Glomerular endothelial cell (primary cell): Measurements from ENCODE around the gene SCARB2. TPM values are rescaled to one million over a fixed set of nuclear protein-coding genes. Genes with fewer than 3 reads are reported as not detected.

Source experiments
- DNase-seq: peaks from one replicate; pipeline ENCODE4 v3.0.0-alpha.2; 2011; ENCODE audit warnings: low read depth, low spot score; ENCODE audit errors: extremely low read depth
- total RNA-seq: library from RNA; depleted of rRNA; stranded (reverse); fragments of >200 nt; gene quantifications from 2 replicates; pipeline ENCODE4 v1.2.3, GENCODE V29; 2015

SCARB2 gene
- total RNA-seq, 1 donor from 2014 or later, result 216 TPM

DNA sequence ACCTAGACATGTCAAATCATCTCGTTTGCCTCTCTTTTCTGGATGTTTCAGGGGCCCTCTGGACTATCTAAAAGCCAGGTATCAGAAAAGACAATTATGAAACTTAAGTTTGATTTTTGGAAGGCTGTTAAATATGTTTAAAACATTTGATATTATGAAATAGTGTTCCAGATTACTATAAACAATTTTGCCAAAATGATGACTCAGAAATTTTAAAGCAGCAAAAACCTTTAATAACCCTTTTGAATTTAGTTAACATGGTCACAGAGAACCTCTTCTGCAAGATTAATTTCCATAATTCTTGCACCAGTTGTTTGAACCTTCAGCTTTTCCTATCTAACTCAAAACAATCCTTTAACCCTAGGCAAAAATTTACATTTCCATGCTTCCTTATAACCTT is 19.1 kb upstream of the SCARB2 start:
- no peak for DNase-seq

DNA sequence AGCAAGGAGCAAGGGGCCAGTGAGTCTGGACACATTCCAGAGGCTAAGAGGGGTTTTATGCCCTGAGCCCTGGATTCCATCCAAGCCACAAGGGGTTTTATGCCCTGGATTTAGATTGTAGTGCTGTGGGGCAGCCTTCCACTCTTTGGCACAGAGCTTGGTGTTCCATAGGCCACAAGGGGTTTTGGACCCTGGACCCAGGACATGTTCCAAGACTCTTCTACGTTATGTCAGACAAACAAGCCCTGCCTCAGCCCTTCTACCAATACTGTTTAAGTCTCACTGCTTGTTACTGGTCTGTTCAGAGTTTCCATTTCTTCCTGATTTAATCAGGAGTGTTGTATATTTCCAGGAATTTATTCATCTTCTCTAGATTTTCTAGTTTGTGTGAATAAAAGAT is 12.8 kb upstream of the SCARB2 start:
- no peak for DNase-seq

DNA sequence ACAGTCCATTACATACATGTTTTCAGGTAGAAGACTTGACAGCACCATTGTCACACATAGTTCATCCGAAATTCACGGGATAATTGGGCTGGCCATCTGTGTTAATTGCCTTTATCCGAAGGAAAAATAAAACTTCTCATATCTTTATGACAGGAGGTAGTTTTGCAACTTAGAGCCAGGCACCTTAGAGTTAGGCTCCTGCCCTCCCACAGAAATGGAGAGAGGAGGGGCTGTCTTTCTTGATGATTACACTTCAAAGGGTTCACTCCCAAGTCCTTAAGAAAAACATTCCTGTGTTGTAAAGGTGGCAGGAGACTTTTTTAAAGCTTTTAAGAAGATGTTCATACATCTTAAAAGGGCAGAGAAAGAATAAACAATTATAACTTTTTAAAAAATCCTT is 10.5 kb upstream of the SCARB2 start:
- DNase-seq, result no peak

DNA sequence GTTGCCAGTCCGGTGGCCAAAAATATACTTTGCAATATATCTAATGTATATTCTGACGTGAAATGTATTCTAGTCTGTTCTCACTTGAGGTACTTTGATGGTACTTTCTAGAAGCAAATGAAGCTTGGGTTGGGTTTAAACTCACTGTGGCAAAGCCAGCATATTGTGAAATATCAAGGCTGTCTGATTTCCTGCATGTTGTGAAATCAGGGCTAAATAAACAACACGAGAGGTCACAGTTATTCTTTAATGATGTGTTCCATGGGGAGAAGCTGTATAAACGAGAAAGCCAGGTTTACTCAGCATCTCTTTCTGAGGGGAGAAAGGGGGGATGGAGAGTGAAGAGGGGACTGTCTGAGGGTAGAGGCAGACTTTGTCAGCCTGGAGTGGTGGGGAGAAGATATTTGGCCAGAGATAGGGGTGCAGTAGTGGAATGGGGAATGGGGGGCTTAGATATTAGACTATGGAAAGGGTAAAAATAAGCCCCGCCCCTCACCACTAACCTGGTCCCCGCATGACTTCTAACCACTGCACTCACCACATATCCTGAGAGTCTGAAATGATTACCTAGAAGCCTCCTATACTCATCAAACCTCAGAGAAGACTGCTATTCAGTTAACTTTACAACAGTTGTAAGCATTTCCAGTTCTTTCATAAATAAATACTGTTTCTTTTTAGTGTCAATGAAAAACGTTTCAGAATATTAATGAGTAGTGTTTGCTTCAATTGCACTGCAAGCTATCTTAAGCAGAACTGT is 5.9 kb upstream of the SCARB2 start:
- no peak for DNase-seq

DNA sequence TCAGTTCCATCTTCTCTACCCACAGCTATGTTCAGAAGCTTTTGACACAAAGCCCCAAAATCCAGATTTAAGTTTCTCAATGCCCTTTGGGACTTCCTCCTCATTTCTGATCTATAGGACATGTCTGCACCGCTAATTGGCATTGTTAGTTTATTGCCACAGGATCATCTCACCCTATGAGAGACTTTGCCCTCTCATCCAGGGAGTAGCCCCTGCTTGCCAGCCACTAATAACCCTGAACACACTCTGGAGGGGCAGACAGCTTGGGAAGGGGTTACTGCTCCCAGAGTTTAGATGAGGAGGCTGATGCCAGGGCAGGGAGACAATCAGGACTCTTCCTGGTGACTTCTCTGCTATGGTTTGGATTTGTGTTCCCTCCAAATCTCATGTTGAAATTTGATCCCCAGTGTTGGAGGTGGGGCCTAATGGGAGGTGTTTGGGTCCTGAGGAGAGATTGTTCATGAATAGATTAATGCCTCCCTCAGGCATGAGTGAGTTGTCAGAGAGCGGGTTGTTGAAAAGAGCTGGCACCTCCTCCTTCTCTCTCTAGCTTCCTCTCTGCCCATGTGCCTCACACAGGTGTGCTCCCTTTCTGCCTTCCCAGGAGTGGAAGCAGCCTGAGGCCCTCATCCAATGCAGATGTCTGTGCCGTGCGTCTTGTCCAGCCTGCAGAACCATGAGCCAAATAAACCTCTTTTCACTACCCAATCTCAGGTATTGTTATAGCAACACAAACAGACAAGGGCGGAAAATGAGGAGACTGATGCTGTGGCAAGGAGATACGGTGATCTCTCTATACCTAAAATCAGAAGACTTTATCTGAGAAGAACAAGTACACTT is 3.6 kb upstream of the SCARB2 start:
- DNase-seq, result no peak

DNA sequence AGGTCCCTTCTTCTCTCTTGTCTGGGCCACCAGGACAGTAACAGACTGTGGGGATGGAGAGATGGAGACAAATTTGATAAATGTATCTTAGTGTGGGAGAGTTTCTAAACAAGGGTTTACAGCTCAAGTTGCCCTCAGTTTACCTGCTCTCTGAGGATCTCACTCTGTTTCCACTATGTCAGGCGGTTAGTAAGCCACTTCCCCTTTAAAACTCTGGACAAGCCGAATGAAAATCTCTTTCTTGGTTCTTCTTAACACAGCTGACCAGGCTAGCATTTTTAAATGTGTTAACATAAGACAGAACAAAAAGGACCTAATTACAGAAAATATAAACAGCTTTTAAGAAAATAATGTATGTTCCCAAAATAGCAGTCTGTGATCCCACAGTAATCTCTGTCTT is 2.9 kb upstream of the SCARB2 start:
- no peak for DNase-seq

DNA sequence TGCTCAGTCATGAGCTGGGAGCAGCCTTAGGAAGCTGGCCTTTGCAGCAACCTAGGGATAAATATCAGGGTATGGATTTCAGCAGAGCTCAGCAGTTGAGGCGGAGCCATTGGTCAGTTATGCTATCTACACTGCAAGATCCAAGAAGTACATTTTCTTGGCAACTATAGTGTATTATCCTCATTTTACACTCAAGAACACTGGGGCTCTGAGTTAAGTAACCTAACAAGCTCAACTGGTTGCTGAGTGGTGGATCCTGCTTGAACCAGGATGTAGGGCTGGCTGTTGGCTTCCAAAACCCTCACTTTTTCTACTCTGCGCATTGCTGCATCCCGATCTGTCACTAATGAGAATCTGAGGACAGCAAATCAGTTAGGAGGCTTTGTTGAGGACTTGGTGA is 1.5 kb upstream of the SCARB2 start:
- DNase-seq, result no peak

DNA sequence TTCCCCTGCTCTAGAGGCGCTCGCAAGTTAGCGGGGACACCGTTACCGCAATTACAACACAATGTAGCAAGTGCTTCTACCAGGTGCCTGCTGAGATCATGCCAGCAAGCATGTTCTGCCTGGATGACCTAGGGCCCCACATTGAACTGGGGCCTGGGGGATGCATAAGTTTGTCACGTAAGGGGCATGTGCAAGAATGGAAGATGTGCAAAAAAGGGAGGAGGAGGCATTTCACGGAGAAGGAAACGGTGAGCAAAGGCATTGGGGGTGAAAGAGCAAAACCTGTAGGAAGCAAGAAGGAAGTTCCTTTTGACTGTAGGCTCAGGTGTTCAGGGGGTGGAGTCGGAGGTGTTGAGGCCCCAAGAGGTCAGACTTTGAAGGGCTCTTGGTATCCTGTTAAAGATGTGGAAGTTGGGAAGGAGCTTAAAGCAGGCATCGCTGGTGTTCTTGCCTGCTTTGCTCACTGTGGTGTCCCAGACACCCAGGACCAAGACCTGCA is 602 bp upstream of the SCARB2 start:
- no peak for DNase-seq

DNA sequence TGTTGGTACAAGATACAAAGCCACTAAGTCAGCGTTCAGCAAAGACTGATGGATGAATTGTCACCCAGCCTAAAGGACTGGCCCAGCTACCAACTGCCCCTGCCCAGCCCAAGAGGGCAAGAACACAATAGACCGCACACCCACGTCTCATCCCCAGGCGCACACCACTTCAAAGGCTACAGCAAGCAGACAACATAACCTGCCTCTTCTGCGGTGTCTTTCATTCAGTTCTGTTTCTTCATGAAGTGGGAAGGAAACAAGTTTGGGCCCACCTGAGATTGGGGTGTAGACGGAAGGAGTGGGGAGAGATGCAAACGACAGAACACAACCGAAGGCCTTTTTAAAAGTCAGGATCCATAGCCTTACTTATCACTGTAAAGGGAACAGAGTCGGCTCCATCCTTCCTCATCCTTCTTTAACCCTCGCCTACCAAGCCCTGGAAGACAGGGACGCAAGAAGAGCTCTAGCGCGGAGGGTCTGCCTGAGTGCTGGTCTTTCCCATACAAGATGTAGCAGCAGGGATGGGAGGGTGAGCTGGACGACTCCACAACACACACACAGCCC is 691 bp downstream of the SCARB2 start:
- no peak for DNase-seq

DNA sequence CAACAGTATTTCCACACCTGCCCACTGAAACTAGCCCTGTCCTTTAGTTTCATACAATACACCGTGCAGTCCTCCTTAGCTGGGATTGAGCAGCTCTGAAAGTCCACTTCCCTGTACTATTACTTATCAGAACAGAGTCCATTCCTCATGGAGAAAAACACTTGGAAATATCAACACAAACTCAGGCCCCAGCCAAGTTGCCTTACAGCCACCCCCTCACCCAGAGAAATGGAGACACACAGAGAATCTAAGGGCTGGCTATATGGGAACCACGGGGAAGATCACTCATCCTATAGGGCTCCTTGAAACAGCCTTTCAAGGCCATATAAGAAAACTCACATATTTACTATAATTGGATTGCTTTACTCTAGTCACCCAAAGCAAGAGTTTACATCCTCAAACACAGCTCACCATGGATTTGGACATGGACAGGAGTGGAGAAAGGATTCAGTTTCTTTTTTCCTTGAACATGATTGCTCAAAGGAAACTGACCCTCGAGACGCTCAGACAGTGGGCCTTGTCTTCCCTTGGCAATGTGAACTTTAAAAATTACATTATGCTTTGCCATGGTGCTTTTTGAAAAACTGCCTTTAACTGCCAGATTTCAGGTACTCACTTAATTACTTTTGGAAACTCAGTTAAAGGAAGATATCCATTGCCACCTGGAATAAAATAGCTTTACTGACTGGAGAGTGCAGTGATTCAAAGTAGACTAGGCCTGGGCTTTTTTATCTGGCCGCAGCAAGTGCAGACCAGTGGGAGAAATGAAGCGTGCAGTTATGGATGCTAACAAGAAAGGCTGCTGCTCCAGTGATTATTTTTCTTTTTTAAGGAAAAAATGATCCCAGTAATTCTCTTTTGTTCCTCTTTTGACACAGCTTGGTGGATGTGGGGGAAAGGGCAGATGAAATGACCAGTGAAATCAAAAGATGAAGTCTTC is 1.6 kb downstream of the SCARB2 start:
- DNase-seq, result no peak

DNA sequence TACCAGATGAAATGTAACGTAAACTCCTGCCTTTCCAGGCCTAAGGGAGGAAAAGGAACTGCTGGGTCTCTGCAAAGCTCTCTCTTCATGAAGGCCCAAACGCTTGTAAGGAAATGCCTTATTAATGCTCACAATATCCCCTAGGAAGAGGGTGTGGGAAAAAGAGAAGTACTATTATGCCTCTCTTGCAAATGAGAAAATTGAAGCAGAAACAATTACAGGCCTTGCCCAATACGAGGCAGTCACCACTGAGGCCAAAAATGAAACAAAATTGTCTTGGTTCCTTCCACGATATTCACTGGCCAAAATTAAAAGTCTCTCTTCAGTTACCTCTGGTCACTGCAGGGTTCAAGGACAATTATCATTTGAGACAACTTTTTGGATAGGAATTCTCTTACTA is 3.2 kb downstream of the SCARB2 start:
- DNase-seq, result no peak

DNA sequence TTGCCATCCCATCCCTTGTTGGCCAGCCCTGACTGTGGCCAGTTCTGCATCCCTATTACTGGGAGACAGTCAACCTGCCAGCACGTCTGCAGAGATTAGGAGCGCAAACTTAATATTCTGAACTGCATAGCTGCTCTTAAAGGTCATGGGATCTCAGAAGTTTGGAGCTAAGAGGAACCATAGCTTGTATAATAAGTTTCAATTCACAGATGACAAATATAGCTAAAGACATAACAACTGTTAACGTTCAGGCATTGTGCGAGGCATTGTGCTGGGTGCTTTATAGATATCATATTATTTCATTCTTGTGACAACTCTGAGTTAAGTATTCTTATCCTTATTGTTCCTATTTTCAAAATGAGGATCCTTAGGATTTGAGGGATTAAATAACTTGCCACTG is 3.7 kb downstream of the SCARB2 start:
- no peak for DNase-seq

DNA sequence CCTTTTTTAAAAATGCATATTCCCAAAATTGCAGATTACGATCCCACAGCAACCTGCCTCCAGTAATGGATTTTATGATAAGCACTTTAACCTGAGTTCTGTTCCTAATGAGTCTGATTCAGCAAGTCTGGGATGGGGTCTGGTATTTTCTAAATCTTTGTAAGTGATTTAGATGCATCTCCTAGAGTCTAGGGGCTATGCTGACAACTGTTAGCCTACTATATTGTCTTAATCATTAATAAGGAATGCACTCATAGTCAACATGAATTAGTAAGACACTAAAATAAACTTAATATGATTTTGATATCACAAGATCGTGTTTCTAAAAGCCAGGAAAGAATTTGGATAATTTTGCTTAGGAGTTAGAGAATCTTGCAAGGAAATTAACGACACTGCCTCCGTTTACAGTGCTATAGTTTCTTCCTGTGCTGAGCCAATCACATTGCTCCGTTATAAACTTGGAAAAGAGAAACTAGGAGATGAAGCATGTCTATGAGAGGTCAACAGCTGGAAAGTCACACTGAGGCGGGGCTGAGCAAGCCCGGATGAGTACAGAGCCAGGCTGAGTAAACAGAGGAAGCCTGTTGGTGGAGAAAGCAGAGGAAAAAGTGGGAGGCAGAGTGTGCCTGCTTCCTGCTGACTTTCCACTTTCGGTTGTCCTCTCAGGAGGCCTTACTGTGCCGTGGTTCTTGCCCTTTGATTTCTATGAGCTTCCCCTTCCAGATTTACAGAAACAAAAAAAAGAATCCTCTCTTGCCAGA is 5.4 kb downstream of the SCARB2 start:
- peak; percentile 84 for DNase-seq

DNA sequence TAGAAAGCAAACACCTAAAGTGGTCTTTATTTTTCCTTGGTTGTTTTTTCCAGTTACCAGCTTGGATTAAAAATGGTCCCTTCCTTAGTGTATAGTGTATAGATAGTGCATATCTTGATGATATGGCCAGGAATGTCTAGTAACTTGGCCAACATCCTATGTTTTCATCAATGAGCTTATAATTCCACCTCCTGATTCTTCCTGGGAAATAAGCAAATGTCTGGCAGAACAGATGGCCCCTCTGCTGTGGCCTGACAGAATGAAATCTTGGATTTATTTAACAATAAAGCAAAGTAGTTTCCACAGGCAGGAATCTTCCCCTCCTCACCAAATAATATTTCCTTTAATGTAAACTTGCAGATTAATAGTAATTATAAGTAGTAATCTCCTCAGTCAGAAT is 6.1 kb downstream of the SCARB2 start:
- no peak for DNase-seq

DNA sequence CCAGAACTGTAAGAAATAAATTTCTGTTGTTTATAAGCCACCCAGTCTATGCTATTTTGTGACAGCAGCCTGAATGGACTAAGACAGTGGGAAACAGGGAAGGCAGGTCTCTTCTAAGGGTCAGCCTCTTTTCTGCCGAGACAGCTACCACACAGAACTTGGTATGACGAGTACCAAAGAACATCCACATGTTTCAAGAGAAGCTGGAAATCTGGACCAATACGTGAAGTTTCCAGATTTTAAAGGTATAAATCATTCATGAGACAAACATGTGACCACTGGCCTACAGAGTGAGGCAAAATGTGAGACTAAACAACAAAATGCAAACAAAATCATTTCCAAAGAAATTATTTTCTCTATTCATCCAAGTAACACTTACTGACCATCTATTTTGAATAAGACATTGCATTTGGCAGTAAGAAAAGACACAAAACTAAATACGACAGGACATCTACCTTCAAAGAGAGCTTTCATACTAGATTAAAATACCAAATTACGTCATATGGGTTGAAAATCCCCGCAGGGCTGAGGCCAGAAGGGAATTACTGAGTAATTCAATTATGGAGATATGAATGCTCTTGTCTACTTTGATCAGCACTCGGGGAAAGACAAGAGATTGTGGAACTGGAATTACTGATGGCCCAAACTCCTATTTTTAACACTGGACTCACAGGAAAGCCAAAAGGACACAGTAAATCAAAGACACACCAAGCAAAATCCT is 7.2 kb downstream of the SCARB2 start:
- DNase-seq, result no peak

DNA sequence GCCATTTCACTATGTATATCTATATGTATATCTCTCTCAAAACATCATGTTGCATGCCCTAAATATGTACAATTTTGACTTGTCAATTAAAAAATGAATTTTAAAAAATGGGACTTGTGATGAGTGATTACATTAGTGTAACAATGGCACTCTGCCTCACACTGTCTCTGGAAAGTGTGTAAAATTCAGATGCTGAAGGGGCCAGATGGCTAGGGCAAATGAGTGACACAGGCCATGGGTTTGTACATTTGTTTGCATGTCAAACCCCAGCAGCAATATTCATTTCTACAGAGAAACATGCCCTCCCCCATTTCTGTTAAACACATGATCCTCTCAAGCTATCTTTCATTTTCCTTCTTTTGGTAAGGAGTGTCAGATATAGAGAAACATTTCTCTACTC is 8.1 kb downstream of the SCARB2 start:
- no peak for DNase-seq

DNA sequence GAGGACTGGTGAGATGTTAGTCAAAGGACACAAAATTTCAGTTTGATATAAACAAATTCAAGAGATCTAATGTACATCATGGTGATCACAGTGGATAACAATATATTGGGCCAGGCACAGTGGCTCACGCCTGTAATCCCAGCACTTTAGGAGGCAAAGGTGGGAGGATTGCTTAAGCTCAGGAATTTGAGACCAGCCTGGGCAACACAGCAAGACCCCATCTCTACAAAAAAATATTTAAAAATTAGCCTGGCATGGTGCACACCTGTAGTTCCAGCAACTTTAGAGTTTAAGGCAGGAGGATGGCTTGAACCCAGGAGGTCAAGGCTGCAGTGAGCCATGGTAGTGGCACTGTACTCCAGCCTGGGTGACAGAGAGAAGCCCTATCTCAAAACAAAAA is 8.7 kb downstream of the SCARB2 start:
- no peak for DNase-seq

DNA sequence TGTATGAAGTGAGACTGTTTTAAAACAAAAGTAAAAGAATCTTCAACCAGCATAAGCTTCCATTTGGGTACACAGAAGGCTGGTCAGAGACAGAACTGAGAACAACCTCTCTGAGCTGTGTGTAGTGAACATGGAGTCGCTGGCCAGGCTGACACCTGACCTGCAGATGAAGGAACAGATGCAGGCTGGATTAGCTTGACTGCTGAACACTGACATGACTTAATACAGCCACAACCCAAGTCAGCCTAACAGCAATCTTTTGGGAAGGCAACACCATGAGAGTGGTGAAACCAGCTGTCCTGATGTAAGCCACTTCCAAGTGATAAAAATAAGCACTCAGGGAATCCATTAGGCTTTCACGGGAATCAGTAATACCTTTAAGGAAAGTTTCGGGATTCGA is 10.1 kb downstream of the SCARB2 start:
- no peak for DNase-seq

DNA sequence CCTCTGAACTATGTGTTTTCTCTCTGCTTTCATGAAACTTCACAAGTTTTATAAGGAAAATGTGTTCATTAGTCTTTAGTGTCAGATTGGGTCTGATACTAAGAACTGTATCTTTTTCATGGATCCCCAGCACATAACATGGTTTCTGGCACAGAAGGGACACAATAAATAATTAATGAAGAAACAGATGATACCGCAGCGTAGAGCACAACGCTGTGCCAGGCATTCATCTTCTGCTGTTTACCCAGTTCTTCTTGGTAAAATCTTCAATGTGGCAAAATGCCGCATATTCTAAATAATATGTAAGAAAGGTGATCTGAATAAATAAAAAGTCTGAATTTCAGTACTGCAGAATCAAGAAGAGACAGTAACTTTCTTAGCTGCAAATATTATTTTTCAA is 12.3 kb downstream of the SCARB2 start:
- no peak for DNase-seq
